NCI-H82 treated with DMSO at 0.1 percent for 48 hours (cell line): ENCODE data around the gene SLC2A1.

Source experiments
- DNase-seq: peaks from one replicate; lab custom pipeline; 2025; ENCODE audit not compliant: unreplicated experiment; lab: John Stamatoyannopoulos, UW

SLC2A1 gene

DNA sequence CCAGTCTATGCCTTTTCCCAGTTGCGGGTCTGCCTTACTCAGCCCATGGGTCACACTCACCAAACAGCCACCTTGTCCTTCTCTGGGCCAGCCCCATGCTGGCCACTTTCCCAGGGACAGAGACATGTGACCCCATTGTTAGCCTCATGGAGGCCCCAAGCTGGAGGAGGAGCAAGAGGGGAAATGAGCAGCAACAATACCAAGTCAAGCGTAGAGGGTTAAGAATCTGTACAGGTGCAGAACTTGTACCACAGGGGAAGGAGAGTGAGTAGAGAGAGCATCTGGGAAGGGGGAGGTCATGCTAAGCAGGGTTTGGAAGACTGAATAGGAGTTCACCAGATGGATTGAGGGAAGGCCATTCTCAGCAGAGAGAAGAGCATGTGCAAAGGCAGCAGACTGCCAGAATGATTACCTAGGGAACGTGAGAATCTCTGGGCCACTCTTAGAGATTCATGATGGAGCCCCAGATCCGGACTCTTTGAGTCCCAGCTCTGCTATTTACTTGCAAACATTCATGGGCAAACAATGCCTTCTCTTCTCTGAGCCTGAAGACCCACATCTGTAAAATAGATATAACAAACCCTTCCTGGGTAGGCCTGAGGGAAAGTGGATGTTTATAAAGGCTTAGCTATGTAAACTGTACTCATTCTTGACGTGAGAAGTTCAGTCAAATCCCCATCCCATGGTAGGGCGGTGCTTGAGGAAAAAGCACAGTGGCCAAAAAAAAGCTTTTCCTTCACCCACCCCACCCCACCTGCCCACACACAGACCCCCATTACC lies 2.8 kb upstream of the SLC2A1 start:
- DNase-seq, result no peak

DNA sequence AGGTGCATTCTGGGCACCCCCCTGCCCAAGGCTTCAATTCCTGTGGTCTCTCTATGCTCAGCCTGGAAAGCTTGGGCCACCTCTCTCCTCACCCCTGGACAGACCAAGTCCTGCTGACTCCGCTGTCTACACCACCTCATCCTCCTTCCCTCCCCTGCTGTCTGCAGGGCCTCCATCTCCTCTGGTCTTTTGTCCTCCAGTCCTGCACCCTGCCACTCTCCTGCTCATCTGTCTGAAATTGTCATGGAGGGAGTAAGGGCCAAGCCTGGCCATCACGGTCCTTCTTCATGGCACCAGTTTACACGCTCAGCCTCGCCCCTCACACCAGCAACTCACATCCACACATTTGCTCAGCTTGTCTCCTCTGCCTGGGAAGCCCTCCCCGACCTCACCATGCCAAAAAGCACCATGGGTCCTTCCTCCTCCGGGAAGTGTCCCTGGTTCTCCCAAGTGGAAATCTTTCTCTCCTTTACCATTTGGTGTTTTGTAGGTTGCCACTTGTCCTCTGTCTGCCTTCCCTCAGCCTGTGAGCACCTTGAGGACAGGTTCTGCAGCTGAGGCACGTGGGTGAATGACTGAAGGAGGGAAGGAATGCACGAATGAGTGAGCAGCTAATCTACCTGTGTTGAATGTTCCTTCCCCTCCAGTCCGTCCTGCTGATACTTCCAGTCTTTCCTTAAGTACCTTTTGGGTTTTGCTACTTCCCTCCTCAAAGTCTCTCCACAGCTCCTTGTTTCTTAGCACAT lies 2.1 kb upstream of the SLC2A1 start:
- no peak for DNase-seq

GRCh38 chr1:42960122-42960390 lies 1.4 kb upstream of the SLC2A1 start:
- DNase-seq, result no peak

DNA sequence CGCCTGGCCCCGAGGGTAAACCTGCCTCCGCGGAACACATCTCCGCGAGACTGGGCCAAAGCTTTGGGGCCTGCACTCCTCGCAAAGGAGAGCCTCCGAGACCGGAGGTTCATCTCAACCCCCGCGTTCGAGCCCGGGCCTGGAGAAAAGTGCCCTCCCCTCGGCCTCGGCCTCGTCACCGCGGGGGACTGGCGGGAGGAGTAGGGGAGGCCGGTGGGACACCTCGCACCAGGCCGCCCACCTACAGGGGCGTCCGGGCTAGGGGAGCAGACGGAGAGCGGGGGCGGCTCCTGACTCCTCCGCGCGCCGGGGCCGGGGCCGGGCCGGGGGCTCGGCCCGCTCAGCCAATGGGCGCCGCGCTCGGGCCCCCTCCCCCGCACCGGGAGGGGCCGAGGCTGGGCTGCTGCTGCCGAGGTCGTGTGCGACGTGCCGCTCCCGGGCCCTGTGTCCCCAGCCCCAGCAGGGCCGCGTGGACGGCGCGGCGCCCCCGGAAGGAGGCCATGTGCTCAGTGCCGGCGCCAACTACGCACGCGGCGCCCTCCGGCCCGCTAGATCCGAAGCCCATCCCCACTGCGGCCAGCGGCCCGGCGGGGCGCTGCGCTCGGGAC lies 684 bp downstream of the SLC2A1 start:
- DNase-seq, result no peak

DNA sequence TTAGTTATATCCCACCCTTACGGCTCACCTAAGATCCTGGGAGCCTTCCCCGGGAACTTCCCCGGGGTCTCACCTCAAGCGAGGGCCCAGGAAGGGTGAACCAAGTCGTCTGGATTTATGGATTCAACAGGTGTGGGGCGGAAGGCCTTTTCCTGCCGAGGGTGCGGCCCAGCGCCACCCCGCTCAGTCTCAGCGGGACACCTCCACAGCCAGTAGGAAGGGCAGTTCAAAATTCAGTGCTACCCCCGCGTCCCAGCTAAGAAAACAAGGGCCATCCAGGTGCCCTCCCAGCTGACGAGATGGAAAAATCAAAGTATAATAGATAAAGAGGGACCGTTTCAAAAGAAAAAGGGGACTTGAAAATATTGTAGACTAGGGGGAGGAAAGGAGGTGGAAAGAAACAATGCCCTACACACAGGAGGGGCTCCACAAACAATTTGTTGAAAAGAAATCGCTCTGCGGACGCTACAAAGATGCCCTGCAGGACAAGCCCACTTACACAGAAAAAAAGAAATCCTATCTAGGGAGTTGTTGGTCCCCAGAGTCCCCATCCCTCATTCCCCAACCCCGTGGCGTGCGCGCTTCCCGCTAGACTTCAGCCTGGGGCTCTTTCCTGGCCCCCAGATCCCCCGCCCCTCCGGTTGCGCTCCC lies 1.3 kb downstream of the SLC2A1 start:
- no peak for DNase-seq

GRCh38 chr1:42956739-42957138 lies 1.9 kb downstream of the SLC2A1 start:
- no peak for DNase-seq

DNA sequence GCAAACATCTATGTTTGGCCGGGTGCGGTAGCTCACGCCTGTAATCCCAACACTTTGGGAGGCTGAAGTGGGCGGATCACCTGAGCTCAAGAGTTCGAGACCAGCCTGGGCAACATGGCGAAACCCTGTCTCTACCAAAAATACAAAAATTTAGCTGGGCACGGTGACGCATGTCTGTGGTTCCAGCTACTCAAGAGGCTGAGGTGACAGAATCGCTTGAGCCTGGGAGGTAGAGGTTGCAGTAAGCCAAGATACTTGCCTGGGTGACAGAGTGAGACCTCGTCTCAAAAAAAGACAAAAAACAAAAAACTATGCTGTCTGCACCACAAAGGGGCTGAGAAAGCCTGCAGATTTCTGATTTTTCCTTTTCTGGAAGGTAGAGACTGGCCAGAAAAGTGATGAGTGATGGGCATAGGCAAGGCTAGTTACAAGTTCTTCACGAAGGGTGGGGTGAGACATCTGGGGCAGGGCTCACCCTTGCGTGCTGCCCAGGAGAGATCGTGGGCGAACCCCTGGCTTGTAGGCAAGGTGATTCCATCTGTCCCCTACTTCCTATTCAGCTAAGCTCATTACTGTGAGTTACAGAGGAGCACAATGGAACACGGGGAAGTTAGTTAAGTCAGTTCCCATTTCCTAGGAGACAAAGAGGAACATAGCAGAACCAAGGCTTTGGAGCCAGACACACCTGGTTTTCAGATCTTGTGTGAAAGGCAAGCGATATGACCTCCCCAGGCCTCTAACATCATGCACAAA lies 3.2 kb downstream of the SLC2A1 start:
- peak; percentile 65 for DNase-seq

GRCh38 chr1:42953182-42954180 lies 5.2 kb downstream of the SLC2A1 start:
- peak; percentile 86 for DNase-seq

GRCh38 chr1:42952303-42953001 lies 6.2 kb downstream of the SLC2A1 start:
- no peak for DNase-seq

DNA sequence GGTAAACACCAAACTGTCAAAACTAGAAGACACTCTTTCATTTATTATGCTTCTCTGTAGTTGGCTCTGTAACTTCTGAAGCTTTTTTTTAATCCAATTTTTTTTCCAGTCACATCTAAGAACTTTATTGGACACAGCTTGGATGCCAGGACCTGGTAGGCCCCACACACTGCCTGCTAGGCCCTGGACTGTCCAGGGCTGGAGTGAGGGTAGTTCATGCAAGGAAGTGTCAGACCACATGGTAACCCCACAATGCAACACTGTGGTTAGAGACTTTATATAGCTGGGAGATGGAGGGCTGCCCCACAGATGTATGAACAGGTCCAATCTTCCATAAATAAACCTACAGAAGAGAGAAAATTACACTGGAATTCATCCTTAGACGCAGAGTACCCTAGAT lies 7.1 kb downstream of the SLC2A1 start:
- no peak for DNase-seq

DNA sequence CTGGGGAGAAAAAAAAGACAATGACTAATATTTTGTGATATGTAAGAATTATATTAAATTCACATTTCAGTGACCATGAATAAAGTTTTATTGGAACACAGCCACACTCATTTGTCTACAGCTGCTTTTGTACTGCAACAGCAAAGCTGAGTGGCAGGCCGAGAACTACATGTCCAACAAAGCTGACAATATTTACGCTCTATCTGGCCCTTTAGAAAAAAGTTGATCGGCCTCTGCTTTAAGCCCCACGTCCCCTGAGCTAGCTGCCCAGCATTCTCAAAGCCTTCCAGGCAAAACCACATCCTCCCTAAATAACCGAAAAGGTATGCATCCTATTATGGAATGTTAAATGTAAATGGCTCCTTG lies 8.6 kb downstream of the SLC2A1 start:
- no peak for DNase-seq

GRCh38 chr1:42949312-42950115 lies 9.2 kb downstream of the SLC2A1 start:
- no peak for DNase-seq

DNA sequence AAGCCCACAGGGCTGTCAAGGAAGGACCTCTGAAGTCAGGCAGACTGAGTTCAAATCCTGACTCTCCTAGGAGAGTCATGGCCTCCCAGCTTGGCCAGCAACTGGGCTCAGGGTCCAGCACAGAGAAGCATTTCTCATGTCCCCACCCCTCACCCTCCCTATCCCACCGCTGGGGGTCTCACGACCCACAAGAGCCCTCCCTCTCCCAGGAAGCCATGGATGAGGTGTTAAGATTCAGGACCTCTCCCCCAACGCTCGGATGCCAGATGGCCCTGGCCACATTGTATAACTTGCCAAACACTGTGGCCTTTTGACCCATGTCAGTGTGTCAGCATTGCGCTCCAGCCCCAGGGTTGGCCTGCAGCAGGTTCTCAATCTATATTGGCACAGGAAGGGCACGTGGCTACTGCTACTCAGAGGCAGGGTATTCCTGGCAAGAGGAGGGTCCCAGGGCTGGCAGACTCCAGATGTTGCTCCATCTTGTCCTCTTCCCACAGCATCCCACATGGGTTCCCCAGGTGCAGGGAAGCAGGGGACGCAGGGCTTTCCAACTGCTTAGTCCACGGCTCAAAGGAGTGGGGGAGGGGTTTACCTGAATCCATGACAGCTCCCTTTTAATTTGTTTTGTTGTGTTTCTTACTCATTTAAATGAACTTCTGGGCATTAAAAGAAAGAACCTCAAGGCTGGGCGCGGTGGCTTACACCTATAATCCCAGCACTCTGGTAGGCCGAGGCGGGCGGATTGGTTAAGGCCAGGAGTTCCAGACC lies 10.5 kb downstream of the SLC2A1 start:
- DNase-seq, result no peak

GRCh38 chr1:42947117-42947516 lies 11.6 kb downstream of the SLC2A1 start:
- no peak for DNase-seq

- no peak for DNase-seq
These were observed 12.4 kb downstream of the SLC2A1 start for GRCh38 chr1:42946120-42946898.

DNA sequence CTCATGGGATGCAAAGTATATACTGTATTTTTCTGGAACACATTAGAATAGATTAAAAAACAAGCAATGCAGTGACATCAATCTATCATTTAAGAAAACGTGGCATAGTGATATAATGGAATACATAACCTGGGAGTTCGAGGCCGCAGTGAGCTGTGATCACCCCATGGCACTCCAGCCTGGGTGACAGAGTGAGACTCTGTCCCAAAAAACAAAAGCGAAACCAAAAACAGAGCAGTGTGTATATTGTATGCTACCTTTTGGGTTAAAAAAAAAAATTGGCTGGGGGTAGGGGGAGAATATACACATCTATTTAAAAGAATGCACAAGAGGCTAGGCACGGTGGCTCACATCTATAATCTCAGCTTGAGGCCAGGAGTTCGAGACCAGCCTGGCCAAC lies 13.5 kb downstream of the SLC2A1 start:
- no peak for DNase-seq
